HG03432 (cell line): ENCODE measurements around the gene MAST4.

Experiments
- ATAC-seq: cut with Tn5 transposase; IDR thresholded peaks from one replicate; pipeline ENCODE4 v1.9.1; 2021; ENCODE audit warnings: mild to moderate bottlenecking, moderate library complexity; ENCODE audit not compliant: unreplicated experiment

Gene MAST4

GRCh38 chr5:67194166-67194565 is 598.0 kb downstream of the MAST4 start:
- no peak for ATAC-seq

GRCh38 chr5:67195406-67196275 is 599.4 kb downstream of the MAST4 start:
- ATAC-seq: no peak

- peak; percentile 30 for ATAC-seq
These were observed 600.4 kb downstream of the MAST4 start, which contains the start of gene CD180 for GRCh38 chr5:67196537-67197059. TSS of gene CD180 (minus strand) at chr5:67196799. CDS start at chr5:67196641, 158 bp downstream.

GRCh38 chr5:67197536-67197935 is 601.3 kb downstream of the MAST4 start:
- no peak for ATAC-seq

- ATAC-seq: no peak
These were observed 602.7 kb downstream of the MAST4 start for GRCh38 chr5:67198917-67199316.

GRCh38 chr5:67199859-67200258 is 603.7 kb downstream of the MAST4 start:
- ATAC-seq: no peak

GRCh38 chr5:67200809-67201562 is 604.8 kb downstream of the MAST4 start:
- peak; percentile 25 for ATAC-seq

GRCh38 chr5:67201897-67202549 is 605.8 kb downstream of the MAST4 start:
- peak; percentile 9 for ATAC-seq

GRCh38 chr5:67202828-67203227 is 606.6 kb downstream of the MAST4 start:
- ATAC-seq: no peak

- no peak for ATAC-seq
These were observed 607.5 kb downstream of the MAST4 start for GRCh38 chr5:67203701-67204074.

- ATAC-seq: no peak
These were observed 608.6 kb downstream of the MAST4 start for GRCh38 chr5:67204821-67205220.

GRCh38 chr5:67205981-67206380 is 609.8 kb downstream of the MAST4 start:
- no peak for ATAC-seq

GRCh38 chr5:67206461-67206860 is 610.3 kb downstream of the MAST4 start:
- peak; percentile 36 for ATAC-seq

GRCh38 chr5:67206929-67207328 is 610.7 kb downstream of the MAST4 start:
- peak; percentile 89 for ATAC-seq

- ATAC-seq: no peak
These were observed 612.2 kb downstream of the MAST4 start for GRCh38 chr5:67208403-67208802.

- ATAC-seq: peak; percentile 25
These were observed 613.1 kb downstream of the MAST4 start for GRCh38 chr5:67209141-67209771.

- ATAC-seq: no peak
These were observed 615.7 kb downstream of the MAST4 start for GRCh38 chr5:67211926-67212325.

GRCh38 chr5:67214036-67214435 is 617.8 kb downstream of the MAST4 start:
- no peak for ATAC-seq

GRCh38 chr5:67214707-67215447 is 618.7 kb downstream of the MAST4 start:
- no peak for ATAC-seq
